ENCODE data around the gene TMEM253.

Gene TMEM253

GRCh38 chr14:21087294-21088091, 13.4 kb upstream of the TMEM253 start:
- no peaks in the 10 kb centered on the region for H3K27me3 ChIP-seq (ENCODE audit: low read length)
- H4K20me1 ChIP-seq (ENCODE audit: low read depth, low read length) = no peaks in the 10 kb centered on the region
- H3K4me3 ChIP-seq (ENCODE audit: insufficient read depth, low read length, poor library complexity, severe bottlenecking) = no peak overlapping the region
- no peaks in the 10 kb centered on the region for H3K36me3 ChIP-seq (ENCODE audit: low read length)
- no peaks in the 10 kb centered on the region for H3K9me3 ChIP-seq (ENCODE audit: insufficient read depth, low read length)
- no peak overlapping the region for H3K9ac ChIP-seq (ENCODE audit: low read length)
- H3K79me2 ChIP-seq (ENCODE audit: insufficient read depth, low read length) = no peaks in the 10 kb centered on the region
- H3K4me2 ChIP-seq (ENCODE audit: low read depth, low read length, poor library complexity, severe bottlenecking) = no peak overlapping the region
- H2AFZ ChIP-seq (ENCODE audit: low read depth, low read length, severe bottlenecking) = no peak overlapping the region
- H3F3A ChIP-seq (ENCODE audit: insufficient read depth) = no peaks in the 10 kb centered on the region
- no peaks in the 10 kb centered on the region for H3K9me2 ChIP-seq (replicated peaks; ENCODE audit: insufficient read depth, low read length)
- TF ChIP-seq, protein P1, sequence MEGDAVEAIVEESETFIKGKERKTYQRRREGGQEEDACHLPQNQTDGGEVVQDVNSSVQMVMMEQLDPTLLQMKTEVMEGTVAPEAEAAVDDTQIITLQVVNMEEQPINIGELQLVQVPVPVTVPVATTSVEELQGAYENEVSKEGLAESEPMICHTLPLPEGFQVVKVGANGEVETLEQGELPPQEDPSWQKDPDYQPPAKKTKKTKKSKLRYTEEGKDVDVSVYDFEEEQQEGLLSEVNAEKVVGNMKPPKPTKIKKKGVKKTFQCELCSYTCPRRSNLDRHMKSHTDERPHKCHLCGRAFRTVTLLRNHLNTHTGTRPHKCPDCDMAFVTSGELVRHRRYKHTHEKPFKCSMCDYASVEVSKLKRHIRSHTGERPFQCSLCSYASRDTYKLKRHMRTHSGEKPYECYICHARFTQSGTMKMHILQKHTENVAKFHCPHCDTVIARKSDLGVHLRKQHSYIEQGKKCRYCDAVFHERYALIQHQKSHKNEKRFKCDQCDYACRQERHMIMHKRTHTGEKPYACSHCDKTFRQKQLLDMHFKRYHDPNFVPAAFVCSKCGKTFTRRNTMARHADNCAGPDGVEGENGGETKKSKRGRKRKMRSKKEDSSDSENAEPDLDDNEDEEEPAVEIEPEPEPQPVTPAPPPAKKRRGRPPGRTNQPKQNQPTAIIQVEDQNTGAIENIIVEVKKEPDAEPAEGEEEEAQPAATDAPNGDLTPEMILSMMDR (IDR thresholded peaks at IDR 0.05; ENCODE audit: insufficient read depth, low read length, poor library complexity, severe bottlenecking) = no peak
- TF ChIP-seq EZH2phosphoT487 (conservative IDR thresholded peaks at IDR 0.05; ENCODE audit: low read length) = no peak
- no peak overlapping the region for H3K27ac ChIP-seq (ENCODE audit: low read depth, low read length)

- Histone ChIP-seq H4K20me1 (ENCODE audit: low read depth, low read length) (no peaks in the 10 kb centered on the region), H3K9ac (ENCODE audit: low read length) (no peak overlapping the region), H3K27me3 (ENCODE audit: low read length) (no peaks in the 10 kb centered on the region), H3K27ac (ENCODE audit: low read depth, low read length) (no peak overlapping the region), H3K9me3 (ENCODE audit: insufficient read depth, low read length) (no peaks in the 10 kb centered on the region), H3K4me3 (ENCODE audit: insufficient read depth, low read length, poor library complexity, severe bottlenecking) (no peak overlapping the region), H3K79me2 (ENCODE audit: insufficient read depth, low read length) (no peaks in the 10 kb centered on the region), H3K4me2 (ENCODE audit: low read depth, low read length, poor library complexity, severe bottlenecking) (no peak overlapping the region), H3K36me3 (ENCODE audit: low read length) (no peaks in the 10 kb centered on the region), H2AFZ (ENCODE audit: low read depth, low read length, severe bottlenecking) (no peak overlapping the region), H3F3A (ENCODE audit: insufficient read depth) (no peaks in the 10 kb centered on the region), H3K9me2 (replicated peaks; ENCODE audit: insufficient read depth, low read length) (no peaks in the 10 kb centered on the region)
- TF ChIP-seq EZH2phosphoT487 (conservative IDR thresholded peaks at IDR 0.05; ENCODE audit: low read length) = no peak
- TF ChIP-seq, protein P1 (IDR thresholded peaks at IDR 0.05; ENCODE audit: insufficient read depth, low read length, poor library complexity, severe bottlenecking) = no peak
These were observed 12.2 kb upstream of the TMEM253 start for GRCh38 chr14:21088687-21089086.

- H3F3A ChIP-seq (ENCODE audit: insufficient read depth) = no peaks in the 10 kb centered on the region
These were observed 11.6 kb upstream of the TMEM253 start for GRCh38 chr14:21089271-21089670.

More at GRCh38 chr14:21089271-21089670, 11.6 kb upstream of the TMEM253 start:
- Histone ChIP-seq H3K27me3 (ENCODE audit: low read length) (no peaks in the 10 kb centered on the region), H2AFZ (ENCODE audit: low read depth, low read length, severe bottlenecking) (no peak overlapping the region), H3K4me2 (ENCODE audit: low read depth, low read length, poor library complexity, severe bottlenecking) (no peak overlapping the region), H3K79me2 (ENCODE audit: insufficient read depth, low read length) (no peaks in the 10 kb centered on the region), H3K9me2 (replicated peaks; ENCODE audit: insufficient read depth, low read length) (no peaks in the 10 kb centered on the region), H3K4me3 (ENCODE audit: insufficient read depth, low read length, poor library complexity, severe bottlenecking) (no peak overlapping the region), H3K36me3 (ENCODE audit: low read length) (no peaks in the 10 kb centered on the region), H3K27ac (ENCODE audit: low read depth, low read length) (no peak overlapping the region), H4K20me1 (ENCODE audit: low read depth, low read length) (no peaks in the 10 kb centered on the region), H3K9me3 (ENCODE audit: insufficient read depth, low read length) (no peaks in the 10 kb centered on the region), H3K9ac (ENCODE audit: low read length) (no peak overlapping the region)
- TF ChIP-seq EZH2phosphoT487 (conservative IDR thresholded peaks at IDR 0.05; ENCODE audit: low read length) = no peak
- TF ChIP-seq, protein P1 (IDR thresholded peaks at IDR 0.05; ENCODE audit: insufficient read depth, low read length, poor library complexity, severe bottlenecking) = no peak

Measured in SU-DHL-6 (cell line).